CD4-positive, alpha-beta T cell treated with Interleukin-2 at 100 ng/mL for 4 hours (primary cell): Measurements from ENCODE around the gene SLC31A1.

ENCODE experiments used
- DNase-seq: peaks from one replicate; pipeline ENCODE4 v3.0.0-alpha.2; 2020; ENCODE audit warnings: low spot score

Gene SLC31A1

GRCh38 chr9:113306566-113306965 lies 85.2 kb downstream of the SLC31A1 start:
- DNase-seq = no peak

- no peak for DNase-seq
Measured at GRCh38 chr9:113307396-113307975, 86.1 kb downstream of the SLC31A1 start.

- DNase-seq = peak; percentile 42
Measured at GRCh38 chr9:113309204-113309813, 88.0 kb downstream of the SLC31A1 start.

- no peak for DNase-seq
Measured at GRCh38 chr9:113310538-113310937, 89.2 kb downstream of the SLC31A1 start.

- no peak for DNase-seq
Measured at GRCh38 chr9:113311961-113312360, 90.6 kb downstream of the SLC31A1 start.

- no peak for DNase-seq
Measured at GRCh38 chr9:113313261-113313660, 91.9 kb downstream of the SLC31A1 start.
